HepG2 (cell line): ENCODE results near the gene SFTA2. TPM values are rescaled to one million over a fixed set of nuclear protein-coding genes. Genes with fewer than 3 reads are reported as not detected.

Source experiments
- BRF2 ChIP-seq: sonication (generic); formaldehyde crosslinking; IDR thresholded peaks from 2 replicates; pipeline ENCODE4 v1.8.1; 2022; ENCODE audit warnings: mild to moderate bottlenecking, missing genetic modification reagents
- JUNB ChIP-seq: sonication (generic); formaldehyde crosslinking; IDR thresholded peaks from 2 replicates; pipeline ENCODE4 v1.8.0; 2022; ENCODE audit warnings: missing genetic modification reagents, mild to moderate bottlenecking, borderline replicate concordance
- NR2C2 ChIP-seq: sonication (generic); formaldehyde crosslinking; IDR thresholded peaks from 2 replicates; pipeline ENCODE4 v1.4.0; 2020; ENCODE audit warnings: missing genetic modification reagents, mild to moderate bottlenecking, moderate library complexity, borderline replicate concordance
- SALL1 ChIP-seq: sonication (generic); formaldehyde crosslinking; IDR thresholded peaks from 2 replicates; pipeline ENCODE4 v1.8.0; 2022; ENCODE audit warnings: mild to moderate bottlenecking, missing genetic modification reagents
- TBX2 ChIP-seq: sonication (generic); formaldehyde crosslinking; IDR thresholded peaks from 2 replicates; pipeline ENCODE4 v1.5.0; 2020; ENCODE audit warnings: missing genetic modification reagents, mild to moderate bottlenecking, borderline replicate concordance
- TGIF2 ChIP-seq: IDR thresholded peaks from 2 replicates; pipeline ENCODE4 v1.6.1; 2016; ENCODE audit warnings: control low read depth, missing compliant biosample characterization
- TP53 ChIP-seq: sonication (generic); formaldehyde crosslinking; conservative IDR thresholded peaks from 2 replicates; pipeline ENCODE4 v1.4.0; 2020; ENCODE audit warnings: missing genetic modification reagents
- TRIM24 ChIP-seq: sonication (generic); formaldehyde crosslinking; IDR thresholded peaks from 2 replicates; pipeline ENCODE4 v1.8.0; 2022; ENCODE audit warnings: mild to moderate bottlenecking, missing genetic modification reagents
- U2AF1 ChIP-seq: fragments of 200-400 bp; formaldehyde crosslinking; optimal IDR thresholded peaks from 2 replicates; pipeline ENCODE3; 2017; ENCODE audit warnings: mild to moderate bottlenecking, low read depth, low read length
- UBTF ChIP-seq: sonication (generic); formaldehyde crosslinking; IDR thresholded peaks from 2 replicates; pipeline ENCODE4 v1.4.0; 2020; ENCODE audit warnings: mild to moderate bottlenecking, missing genetic modification reagents
- ZC3H4 ChIP-seq: sonication (generic); formaldehyde crosslinking; IDR thresholded peaks from 2 replicates; pipeline ENCODE4 v1.4.0; 2020; ENCODE audit warnings: missing genetic modification reagents, borderline replicate concordance
- ZHX2 ChIP-seq, 2 experiments: sonication (generic) in 1 of 2; formaldehyde crosslinking in 1 of 2; IDR thresholded peaks; 2 replicates each; pipeline versions ENCODE4 v1.6.1 to v1.9.0; 2014 to 2022; ENCODE audit warnings: antibody characterized with exemption in 1 of 2, borderline replicate concordance in 1 of 2, inconsistent platforms in 1 of 2, low read depth in 1 of 2, missing genetic modification reagents in 1 of 2
- ZKSCAN5 ChIP-seq: sonication (generic); formaldehyde crosslinking; IDR thresholded peaks from 2 replicates; pipeline ENCODE4 v1.5.1; 2020; ENCODE audit warnings: mild to moderate bottlenecking, missing genetic modification reagents
- ZNF138 ChIP-seq: sonication (generic); formaldehyde crosslinking; IDR thresholded peaks from 2 replicates; pipeline ENCODE4 v1.5.0; 2020; ENCODE audit warnings: mild to moderate bottlenecking, low read depth, missing genetic modification reagents
- ZNF20 ChIP-seq: sonication (generic); formaldehyde crosslinking; IDR thresholded peaks from 2 replicates; pipeline ENCODE4 v1.4.0; 2020; ENCODE audit warnings: mild to moderate bottlenecking, moderate library complexity, missing genetic modification reagents
- ZNF33A ChIP-seq: sonication (generic); formaldehyde crosslinking; IDR thresholded peaks from 2 replicates; pipeline ENCODE4 v1.5.1; 2020; ENCODE audit warnings: missing genetic modification reagents, mild to moderate bottlenecking, moderate library complexity, borderline replicate concordance
- ZNF34 ChIP-seq: sonication (generic); formaldehyde crosslinking; IDR thresholded peaks from 2 replicates; pipeline ENCODE4 v1.4.0; 2020; ENCODE audit warnings: mild to moderate bottlenecking, missing genetic modification reagents, borderline replicate concordance
- ZNF652 ChIP-seq: IDR thresholded peaks from 2 replicates; pipeline ENCODE4 v1.6.1; 2016; ENCODE audit warnings: low read depth, borderline replicate concordance
- ZNF800 ChIP-seq: sonication (generic); formaldehyde crosslinking; IDR thresholded peaks from 2 replicates; pipeline ENCODE4 v1.4.0; 2020; ENCODE audit warnings: missing genetic modification reagents
- polyA plus RNA-seq, 8 experiments: library from polyadenylated mRNA; depleted of rRNA in 3 of 8; stranded (reverse) in 7 of 8; unstranded in 1 of 8; fragments of >200 nt; fragmentation: Illumina TruSeq in 4 of 8; extraction: Trizol in 4 of 8; gene quantifications; 2 replicates each; pipeline versions ENCODE4 v1.2.1 to v1.2.3, GENCODE V29; 2011 to 2016; ENCODE audit warnings: low read depth in 4 of 8, missing spikeins in 1 of 8, mixed read lengths in 1 of 8; ENCODE audit not compliant: insufficient read depth in 1 of 8
- total RNA-seq, 5 experiments: library from RNA; depleted of rRNA; stranded (reverse); fragments of >200 nt; fragmentation: Illumina TruSeq; extraction: Trizol; gene quantifications; 2 replicates each; pipeline ENCODE4 v1.2.3, GENCODE V29; 2016; ENCODE audit warnings: low read depth in 1 of 5

Gene SFTA2
- total and polyA plus RNA-seq, 2 of the 13 experiments (the other 11 are each of a cell fraction or from before 2014, with no cell fraction given): not detected

- TF ChIP-seq ZNF33A (CRISPR knock-in tag): no peak
- no peak for TF ChIP-seq TRIM24 (CRISPR knock-in tag)
- no peak for TF ChIP-seq JUNB (CRISPR knock-in tag)
- no peak for TF ChIP-seq ZNF34
- no peak for TF ChIP-seq ZNF800 (CRISPR knock-in tag)
- TF ChIP-seq U2AF1: no peak
- no peak for TF ChIP-seq BRF2 (CRISPR knock-in tag)
- no peak for TF ChIP-seq ZNF138
- no peak for TF ChIP-seq ZHX2 (IDR thresholded peaks at IDR 0.05; ENCODE audit: low read depth)
- TF ChIP-seq ZHX2 (CRISPR knock-in tag; IDR thresholded peaks at IDR 0.05; ENCODE audit: borderline replicate concordance): no peak
- 0 out of 2 replicates have a peak, but pooled peaks have one; percentile 53 for TF ChIP-seq TGIF2
- no peak for TF ChIP-seq SALL1
- TF ChIP-seq TBX2 (CRISPR knock-in tag): peak; percentile 26; the same call in 1 of the 2 replicates
- no peak for TF ChIP-seq ZNF20
- no peak for TF ChIP-seq UBTF (CRISPR knock-in tag)
- TF ChIP-seq ZC3H4 (CRISPR knock-in tag): no peak
- TF ChIP-seq ZNF652 (CRISPR knock-in tag): no peak
- TF ChIP-seq TP53: no peak
- no peak for TF ChIP-seq ZKSCAN5 (CRISPR knock-in tag)
- no peak for TF ChIP-seq NR2C2
Observed at GRCh38 chr6:30915591-30915946, 16.4 kb downstream of the SFTA2 start (continued).
